ENCODE results near the gene GLB1L2.
"Not testable (repeated sequence)": the region's sequence is repeated elsewhere in the genome, so short reads cannot be mapped to it uniquely, and the experiment has no call there.

The GLB1L2 gene, protein sequence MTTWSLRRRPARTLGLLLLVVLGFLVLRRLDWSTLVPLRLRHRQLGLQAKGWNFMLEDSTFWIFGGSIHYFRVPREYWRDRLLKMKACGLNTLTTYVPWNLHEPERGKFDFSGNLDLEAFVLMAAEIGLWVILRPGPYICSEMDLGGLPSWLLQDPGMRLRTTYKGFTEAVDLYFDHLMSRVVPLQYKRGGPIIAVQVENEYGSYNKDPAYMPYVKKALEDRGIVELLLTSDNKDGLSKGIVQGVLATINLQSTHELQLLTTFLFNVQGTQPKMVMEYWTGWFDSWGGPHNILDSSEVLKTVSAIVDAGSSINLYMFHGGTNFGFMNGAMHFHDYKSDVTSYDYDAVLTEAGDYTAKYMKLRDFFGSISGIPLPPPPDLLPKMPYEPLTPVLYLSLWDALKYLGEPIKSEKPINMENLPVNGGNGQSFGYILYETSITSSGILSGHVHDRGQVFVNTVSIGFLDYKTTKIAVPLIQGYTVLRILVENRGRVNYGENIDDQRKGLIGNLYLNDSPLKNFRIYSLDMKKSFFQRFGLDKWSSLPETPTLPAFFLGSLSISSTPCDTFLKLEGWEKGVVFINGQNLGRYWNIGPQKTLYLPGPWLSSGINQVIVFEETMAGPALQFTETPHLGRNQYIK

DNA sequence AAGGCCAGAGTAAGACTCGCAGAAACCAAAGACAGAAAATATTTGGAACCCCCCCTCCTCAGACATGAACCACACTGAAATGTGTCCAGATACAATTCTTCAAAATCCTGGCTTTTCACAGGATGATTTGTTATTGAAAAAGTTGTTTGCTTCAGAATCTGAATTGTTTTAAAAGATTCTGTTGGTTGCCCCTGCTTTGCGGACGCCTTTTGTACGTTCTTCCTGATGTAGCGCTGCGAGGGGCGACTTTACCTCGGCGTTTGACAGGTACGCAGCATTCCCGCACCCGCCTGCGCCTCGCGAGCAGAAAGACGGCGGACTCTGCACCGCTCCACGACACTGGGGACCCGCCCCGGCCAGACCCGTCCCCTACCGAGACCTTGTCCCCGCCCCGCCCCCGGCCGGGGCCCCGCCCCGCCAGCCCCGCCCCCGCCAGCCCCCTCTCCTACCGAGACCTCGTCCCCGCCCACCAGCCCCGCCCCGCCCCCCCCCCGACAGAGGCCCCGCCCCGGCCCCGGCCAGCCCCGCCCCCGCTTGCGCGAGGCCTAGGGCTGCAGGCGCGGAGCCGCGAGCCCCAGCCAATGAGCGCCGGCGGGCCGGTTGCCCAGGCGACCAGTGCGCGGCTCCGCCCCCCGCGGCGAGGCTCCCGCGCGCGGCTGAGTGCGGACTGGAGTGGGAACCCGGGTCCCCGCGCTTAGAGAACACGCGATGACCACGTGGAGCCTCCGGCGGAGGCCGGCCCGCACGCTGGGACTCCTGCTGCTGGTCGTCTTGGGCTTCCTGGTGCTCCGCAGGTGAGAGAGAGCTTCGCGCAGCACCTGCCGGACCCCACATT is at the start of gene GLB1L2:
Gene GLB1L2 (plus strand): TSS at position 635 of the 835 bp plus-strand sequence. CDS start 74 bp downstream, at position 709.
- peak; percentile 46 for DNase-seq

DNA sequence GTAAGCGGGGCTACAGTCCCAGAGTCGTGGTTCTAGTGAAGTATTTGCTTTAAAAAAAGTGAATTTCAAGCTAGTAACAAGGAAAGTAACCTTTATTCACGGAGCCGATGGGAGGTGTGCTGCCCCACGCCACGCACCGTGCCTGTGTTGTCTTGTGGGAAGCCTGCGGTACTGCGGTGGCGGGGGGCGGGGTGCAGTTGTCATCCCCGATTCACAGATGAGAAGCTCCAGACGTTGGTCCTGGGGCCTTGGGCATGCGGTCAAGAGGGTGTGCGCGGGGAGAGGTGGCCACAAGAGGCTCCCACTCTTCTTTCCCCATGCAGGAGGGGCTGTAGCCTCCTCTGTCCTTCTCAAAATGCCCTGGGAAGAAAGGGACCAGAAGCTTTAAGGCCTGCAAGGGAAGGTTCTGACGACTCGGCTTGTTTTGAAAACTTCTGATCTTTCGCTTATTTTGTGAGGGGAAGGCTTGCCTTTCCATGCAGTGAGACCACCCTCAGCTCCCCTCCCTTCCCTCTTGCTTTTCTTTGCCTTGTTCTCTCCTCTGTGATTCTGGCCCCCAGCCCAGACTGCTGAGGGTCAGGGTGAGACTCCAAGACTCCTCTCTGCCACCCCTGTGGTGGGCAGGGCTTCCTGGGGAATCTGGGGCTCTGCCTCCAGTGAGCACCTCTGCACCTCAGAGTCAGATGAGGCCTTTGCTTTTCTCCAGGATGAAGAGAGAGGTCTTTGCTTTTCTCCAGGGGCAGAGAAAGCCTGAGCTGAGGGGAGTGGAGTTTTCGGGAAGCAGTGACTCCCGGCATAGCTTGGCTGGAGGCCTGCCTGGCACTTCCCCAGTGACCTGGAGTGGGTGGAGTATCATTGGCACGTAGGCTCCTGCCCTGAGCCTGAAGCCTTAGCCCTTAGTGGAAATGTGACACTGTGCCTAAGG is 49.4 kb upstream of the GLB1L2 start:
- no peak for DNase-seq

DNA sequence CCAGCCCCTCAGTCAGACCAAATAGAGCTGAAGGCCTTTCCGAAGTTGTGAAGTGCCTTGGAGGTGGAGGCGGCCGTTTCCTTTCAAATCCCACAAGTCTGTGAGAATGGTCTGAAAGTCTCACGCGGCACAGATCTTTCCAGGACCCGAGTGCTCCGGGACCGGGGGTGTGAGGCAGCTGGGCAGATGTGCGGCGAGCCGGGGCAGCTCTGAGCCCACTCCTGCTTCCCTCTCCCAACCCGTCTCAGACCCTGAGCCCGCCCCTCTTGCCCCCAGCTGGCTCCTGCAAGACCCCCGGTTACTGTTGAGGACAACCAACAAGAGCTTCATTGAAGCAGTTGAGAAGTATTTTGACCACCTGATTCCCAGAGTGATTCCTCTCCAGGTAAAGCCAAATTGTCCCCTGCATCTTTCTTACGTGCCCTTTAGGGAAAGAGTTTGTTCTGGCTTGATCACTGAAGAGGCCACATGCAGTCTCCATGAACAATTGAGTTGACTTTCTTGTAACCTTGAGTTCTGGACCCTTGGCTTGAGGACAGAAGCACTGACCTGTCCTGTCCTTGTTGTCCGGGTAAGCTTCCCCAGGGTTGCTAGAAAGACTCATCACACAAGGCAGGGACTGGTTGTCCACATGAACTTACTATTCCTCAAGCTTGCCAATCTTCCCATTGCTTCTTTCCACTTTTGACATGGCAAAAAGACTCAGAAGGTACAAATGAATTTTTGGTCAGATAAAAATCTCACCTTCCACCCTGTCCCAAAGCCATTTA is 48.1 kb upstream of the GLB1L2 start:
- no peak for DNase-seq

DNA sequence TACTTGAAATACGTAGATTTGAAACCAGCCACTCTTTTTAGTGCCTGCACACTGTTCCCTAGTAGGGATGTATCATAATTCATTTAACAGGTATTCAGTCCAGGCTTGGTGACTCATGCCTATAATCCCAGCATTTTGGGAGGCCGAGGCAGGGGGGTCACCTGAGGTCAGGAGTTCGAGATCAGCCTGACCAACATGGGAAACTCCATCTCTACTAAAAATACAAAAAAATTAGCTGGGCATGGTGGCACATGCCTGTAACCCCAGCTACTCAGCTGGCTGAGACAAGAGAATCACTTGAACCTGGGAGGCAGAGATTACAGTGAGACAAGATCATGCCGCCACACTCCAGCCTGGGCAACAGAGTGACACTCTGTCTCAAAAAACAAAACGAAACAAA is 47.4 kb upstream of the GLB1L2 start:
- DNase-seq, result not testable (repeated sequence)

DNA sequence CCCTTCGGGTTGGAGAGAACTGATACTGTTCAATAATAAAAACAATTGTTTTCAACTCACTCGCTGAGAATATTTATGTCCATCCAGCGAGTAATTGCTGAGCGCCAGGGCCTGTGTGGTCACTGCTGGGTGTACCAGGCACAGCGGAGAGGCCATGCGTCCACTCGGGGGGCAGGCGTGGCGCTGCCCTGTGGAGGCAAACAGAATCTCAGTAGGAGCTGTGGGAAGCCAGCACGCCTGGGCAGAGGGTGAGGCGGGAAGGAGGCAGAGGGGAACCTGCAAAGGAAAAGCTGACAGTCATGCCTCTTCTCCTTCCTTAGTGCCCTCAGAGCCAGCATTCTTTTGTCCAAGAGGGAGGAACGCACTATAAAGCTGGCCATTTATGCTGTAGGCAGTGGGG is 44.2 kb upstream of the GLB1L2 start:
- no peak for DNase-seq

DNA sequence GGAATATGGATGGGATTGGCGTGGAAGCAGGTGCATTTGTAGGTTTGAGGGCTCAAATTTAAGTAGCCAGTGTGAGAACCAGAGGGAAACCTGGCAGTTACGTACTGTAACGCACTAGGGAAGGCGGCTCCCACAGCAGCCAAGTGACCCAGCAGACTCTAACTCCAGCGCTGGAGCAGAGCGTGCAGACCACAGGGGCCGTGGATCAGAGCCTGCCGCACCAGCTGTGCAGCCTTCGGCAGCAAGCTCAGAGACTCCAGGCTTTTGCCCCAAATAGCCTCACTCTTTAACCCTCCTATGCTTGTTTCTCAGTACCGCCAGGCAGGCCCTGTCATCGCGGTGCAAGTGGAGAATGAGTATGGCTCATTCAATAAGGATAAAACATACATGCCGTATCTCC is 43.3 kb upstream of the GLB1L2 start:
- DNase-seq, result no peak

DNA sequence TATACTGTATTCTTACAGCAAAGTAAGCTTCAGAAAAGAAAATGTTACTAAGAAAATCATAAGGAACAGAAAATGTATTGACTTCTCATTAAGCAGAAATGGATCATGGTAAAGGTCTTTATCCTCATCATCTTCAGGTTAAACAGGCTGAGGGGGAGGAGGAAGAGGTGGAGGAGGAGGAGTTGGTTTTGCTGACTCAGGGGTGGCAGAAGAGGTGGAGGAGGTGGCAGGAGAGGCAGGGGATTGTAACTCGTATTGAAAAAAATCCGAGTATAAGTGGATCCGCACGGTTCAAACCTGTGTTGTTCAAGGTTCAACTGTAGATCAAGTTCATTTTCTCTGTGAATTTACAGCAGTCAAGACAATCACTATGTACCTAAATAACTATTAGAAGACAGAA is 42.6 kb upstream of the GLB1L2 start:
- no peak for DNase-seq

DNA sequence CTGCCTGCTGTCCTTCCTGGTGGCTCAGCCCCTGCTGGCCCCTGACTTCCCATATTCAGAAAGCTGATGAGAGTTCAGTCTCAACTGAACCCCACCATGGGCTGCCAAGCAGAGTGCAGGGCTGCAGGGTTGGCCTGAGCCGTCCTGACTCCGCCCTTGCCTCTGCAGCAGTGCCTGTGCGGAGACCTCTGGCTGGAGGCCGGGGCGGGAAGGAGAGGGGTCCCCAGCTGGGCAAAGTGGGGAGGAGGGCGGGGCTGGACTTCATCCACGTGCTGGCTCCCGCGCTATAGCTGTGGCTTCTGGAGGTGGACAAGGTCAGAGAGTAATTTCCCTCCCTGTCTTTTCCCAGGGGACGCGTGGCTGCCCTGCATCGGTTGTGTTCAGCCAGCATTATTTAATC is 42.0 kb upstream of the GLB1L2 start:
- DNase-seq, result no peak

DNA sequence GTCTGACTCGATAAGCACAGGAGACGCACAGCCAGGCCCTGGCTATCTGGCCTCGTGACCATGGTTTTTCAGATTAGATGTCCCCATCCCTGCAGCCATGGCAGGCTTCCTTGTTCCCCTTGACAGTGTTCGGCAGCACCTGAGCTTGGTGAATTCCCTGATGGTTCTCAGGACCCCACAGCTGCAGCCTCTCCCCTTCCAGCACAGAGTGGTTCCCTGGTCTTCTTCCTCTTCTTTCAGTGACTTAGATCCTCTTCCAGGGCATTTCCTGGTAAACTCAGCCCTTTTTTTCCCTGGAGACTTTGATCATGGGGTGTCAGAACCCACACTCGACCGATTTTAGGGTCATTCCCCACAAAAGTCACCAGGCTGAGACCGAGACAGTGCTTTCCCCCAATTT is 41.1 kb upstream of the GLB1L2 start:
- DNase-seq, result no peak

DNA sequence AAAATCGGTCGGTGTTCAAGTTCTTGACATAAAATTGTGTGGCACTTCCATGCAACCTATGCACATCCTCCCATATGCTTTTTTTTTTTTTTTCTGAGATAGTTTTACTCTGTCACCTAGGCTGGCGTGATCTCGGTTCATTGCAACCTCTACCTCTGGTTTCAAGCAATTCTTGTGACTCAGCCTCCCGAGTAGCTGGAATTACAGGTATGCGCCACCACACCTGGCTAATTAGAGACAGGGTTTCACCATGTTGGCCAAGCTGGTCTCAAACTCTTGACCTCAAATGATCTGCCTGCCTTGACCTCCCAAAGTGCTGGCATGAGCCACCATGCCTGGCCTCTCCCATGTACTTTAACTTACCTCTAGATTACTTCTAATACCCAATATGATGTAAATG is 40.6 kb upstream of the GLB1L2 start:
- no peak for DNase-seq

DNA sequence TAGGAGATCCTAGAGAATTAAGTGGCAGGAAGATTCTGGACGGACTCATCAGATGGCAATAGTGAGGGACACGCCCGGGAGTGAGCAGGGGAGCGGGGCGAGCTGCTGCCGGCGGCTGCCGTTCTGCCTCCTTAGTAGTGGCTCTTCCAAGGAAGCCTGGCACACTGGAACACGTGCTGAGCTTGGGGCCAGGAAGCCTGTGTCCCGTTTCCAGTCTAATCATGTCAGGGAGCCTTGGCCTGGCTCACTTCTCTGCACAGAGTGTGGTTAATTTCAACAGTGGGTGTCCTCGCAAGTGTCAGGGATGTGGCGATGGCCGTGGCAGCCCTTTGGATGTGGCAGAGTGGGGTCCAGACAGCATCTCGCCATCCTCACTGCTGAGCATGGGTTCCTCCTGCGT is 39.1 kb upstream of the GLB1L2 start:
- DNase-seq, result no peak

DNA sequence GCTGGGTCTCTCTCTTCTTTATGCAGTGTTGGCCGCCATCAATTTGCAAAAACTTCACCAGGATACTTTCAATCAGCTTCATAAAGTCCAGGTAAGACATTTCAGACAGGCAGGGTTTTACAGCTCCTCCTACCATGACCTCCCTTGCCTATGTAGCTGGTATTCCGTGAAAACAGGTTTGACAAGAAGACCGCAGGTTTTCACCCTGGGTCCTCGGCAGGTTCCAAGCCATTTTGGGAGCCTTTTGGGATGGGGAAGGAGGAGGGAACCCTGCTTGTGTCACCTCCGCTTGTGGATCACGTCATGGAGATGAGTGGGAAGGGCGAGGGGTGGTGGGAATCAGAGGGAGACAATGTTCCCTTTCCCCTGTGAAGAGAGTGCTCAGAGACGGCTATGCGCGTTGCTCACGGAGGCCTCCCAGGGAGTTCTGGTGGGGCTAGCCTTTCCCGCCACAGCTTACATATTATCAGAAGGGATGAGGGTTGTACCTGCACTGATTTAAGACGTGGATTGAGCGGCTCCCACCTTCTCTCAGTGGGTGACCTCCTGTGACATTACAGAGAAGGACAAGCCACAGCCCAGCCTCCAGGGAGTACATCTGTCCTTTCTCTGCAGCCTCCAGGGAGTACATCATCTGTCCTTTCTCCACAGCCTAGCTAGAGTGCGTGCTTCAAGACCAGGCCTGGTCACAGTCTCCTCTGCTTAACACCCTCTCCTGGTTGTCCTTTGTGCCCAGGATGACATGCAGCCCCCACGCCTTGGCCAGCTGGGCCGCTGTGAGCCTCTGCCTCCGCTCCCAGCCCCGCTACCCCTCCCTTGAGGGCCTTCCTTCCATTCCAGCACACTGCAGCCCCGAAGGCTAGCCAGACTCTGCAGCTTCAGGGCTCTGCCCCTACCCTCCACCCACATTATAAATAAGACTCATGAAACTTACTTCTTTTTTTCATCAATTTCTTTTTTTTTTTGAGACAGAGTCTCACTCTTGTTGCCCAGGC is 38.4 kb upstream of the GLB1L2 start:
- no peak for DNase-seq

DNA sequence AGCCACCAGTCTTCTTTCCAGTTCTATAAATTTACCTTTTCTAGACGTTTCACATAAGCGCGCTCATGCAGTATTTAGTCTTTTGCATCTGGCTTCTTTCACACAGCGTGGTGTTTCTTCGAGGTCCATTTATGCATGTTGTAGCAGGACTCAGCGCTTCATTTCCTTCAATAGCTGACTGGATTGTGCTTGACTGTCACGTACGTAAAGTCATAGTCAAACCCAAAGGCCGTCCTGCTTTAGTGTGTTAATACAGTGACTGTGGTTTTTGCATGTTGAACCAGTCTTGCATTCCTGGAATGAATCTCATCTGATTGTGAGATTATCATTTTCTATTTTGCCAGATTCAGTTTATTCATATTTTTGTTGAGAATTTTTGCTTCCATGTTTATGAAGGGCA is 37.1 kb upstream of the GLB1L2 start:
- DNase-seq, result no peak

DNA sequence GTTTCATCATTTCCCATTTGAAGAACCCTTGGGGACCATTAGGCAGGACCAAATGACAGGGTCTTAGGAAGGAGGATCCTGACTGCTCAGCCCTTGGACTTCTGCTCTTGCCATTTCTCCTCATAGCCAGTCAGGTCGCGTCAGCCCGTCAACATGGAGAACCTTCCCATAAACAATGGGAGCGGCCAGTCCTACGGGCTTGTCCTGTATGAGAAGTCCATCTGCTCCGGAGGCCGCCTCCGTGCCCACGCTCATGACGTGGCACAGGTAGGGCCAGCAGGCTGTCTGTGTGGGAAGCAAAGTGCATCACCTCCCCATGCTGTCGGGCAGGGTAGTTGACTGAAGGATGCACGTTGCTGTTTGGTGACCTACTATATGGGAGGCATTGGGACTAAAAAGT is 19.6 kb upstream of the GLB1L2 start:
- no peak for DNase-seq

DNA sequence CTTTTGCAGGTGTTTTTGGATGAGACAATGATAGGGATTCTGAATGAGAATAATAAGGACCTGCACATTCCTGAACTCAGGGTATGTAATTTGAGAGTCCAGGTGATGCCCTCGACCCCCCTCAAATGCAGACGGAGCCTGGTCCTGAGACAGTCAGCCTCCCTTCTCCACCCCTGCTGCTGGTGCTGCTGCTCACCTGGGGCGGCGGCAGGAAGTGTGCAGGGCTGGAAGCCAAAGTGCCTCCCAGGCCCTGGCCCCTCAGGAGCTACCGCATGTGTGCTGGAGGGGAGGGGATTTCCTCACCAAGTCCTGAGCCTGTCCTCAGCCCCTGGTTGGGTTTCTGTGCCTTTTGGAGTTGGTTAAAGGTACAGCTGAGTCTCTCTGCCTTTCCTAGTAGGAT is 19.0 kb upstream of the GLB1L2 start:
- no peak for DNase-seq

DNA sequence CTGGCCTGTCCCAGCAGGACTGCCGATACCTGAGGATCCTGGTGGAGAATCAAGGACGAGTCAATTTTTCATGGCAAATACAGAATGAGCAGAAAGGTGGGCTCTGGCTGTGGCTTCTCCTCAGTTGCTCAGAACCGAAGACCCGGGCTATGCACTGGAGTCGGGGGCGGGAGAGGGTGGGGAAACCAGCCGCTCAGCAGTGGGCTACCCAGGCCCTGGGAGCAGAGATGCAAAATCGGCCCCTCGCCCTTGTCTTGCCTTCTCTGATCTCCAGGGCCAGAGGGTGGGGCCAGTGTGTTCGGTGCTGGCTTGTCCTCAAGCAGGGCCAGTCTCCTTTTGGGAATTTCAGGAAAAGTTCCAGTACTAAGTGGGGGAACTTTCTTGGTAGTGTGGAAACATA is 18.4 kb upstream of the GLB1L2 start:
- no peak for DNase-seq

DNA sequence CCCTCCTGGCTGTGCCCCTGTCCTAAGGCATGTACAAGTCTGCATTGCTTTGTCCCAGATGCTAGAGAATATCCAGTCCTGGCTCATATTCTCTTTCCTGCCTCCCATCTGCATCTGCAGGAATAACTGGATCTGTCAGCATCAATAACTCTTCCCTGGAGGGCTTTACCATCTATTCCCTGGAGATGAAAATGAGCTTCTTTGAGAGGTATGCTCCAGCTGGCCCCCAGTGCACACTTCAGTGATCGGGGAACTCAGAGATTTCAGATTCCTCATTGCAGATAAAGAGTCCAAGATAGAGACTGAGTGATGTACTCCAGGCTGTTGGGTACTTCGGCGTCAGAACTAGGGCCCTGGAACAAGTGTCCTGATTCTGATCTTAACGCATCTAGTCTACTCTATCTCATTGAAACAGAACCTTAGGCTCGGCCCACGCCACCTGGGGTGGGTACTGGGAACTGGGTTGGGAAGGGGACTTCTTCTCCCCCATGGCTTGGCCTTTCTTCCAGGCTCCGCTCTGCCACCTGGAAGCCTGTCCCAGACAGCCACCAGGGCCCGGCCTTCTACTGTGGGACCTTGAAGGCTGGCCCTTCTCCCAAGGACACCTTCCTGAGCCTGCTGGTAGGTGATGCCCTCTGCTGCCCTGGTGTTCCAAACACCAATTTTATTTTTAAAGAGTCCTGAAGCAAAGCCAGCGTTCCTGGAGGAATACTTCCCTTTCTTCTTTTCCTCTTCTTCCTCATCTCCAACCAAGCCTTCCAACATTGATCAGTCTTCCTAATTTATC is 17.8 kb upstream of the GLB1L2 start:
- no peak for DNase-seq

DNA sequence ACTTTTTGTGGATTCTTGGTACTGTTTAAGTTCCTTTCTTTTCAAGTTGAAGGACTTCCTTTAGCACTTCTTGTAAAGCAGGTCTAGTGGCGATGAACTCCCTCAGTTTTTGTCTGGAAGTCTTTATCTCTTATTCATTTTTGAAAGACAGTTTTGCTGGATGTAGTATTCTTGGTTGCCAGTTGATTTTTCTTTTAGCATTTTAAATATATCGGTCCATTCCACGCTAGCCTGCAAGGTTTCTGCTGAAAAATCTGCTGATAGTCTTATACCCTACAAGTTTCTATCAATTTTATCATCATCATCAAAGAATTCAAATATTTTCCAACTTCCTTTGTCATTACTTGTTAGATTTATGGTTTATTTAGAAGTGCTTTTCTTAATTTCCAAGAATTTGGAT is 14.7 kb upstream of the GLB1L2 start:
- DNase-seq, result no peak

DNA sequence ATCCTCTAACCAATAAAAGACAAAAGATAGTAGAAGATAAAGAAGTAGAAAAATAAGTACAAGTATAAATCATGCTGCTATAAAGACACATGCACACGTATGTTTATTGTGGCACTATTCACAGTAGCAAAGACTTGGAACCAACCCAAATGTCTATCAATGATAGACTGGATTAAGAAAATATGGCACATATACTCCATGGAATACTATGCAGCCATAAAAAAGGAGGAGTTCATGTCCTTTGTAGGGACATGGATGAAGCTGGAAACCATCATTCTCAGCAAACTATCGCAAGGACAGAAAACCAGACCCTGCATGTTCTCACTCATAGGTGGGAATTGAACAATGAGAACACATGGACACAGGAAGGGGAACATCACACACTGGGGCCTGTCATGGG is 10.4 kb upstream of the GLB1L2 start:
- not testable (repeated sequence) for DNase-seq

DNA sequence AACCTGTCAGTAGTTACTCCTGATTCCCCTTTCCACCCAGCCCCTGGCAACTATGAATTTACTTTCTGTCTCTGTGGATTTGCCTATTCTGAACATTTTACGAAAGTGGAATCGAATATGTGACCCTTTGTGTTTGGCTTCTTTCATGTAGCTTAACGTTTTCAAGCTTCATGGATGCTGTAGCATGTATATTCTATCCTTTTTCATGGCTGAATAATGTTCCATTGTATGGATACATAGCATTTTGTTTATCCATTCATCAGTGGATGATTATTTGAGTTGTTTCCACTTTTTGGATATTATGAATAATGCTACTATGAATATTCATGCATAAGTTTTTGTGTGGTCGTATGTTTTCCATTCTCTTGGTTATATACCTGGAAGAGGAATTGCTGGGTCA is 9.2 kb upstream of the GLB1L2 start:
- DNase-seq, result no peak

All from MV-4-11 (cell line).